Left ventricle myocardium inferior (tissue), 1 donor: ENCODE data around the gene ARPP21. TPM values are rescaled to one million over a fixed set of nuclear protein-coding genes. Genes with fewer than 3 reads are reported as not detected.

Experiments
- DNase-seq: peaks from one replicate; pipeline ENCODE4 v3.0.0-alpha.2; 2020
- H3K27ac ChIP-seq: fragments of 200-600 bp; replicated peaks from 2 replicates; pipeline ENCODE4 v1.8.0; 2021
- H3K27me3 ChIP-seq: fragments of 200-600 bp; 2 replicates; pipeline ENCODE4 v1.8.0; 2021; ENCODE audit warnings: low read depth
- H3K36me3 ChIP-seq: fragments of 200-600 bp; 2 replicates; pipeline ENCODE4 v1.8.0; 2021
- H3K4me1 ChIP-seq: fragments of 200-600 bp; 2 replicates; pipeline ENCODE4 v1.8.0; 2021
- H3K4me3 ChIP-seq: fragments of 200-600 bp; 2 replicates; pipeline ENCODE4 v1.8.0; 2021; ENCODE audit warnings: mild to moderate bottlenecking, moderate library complexity
- H3K9me3 ChIP-seq: fragments of 200-600 bp; replicated peaks from 2 replicates; pipeline ENCODE4 v1.8.0; 2021
- intact Hi-C: fragments of 100-400 bp; cut with micrococcal nuclease; formaldehyde crosslinking; loops from one replicate; pipeline ENCODE4 v1.11.0; 2022
- total RNA-seq: library from RNA; stranded (reverse); fragmentation: NEBNext Ultra II Directional; extraction: Animal tissue kit (Norgen Biotek cat#: 25700); gene quantifications from one replicate; pipeline ENCODE4 v1.2.1, GENCODE V29; 2021
- TF ChIP-seq, protein P1 (sequence below): fragments of 200-600 bp; IDR thresholded peaks from 2 replicates; pipeline ENCODE4 v1.8.0; 2021; ENCODE audit warnings: antibody characterized with exemption, mild to moderate bottlenecking, borderline replicate concordance
- donor health status: DM: no; HTN: yes; CAD: no; lungs with severe emphysema.

The ARPP21 gene
- total RNA-seq, 1 donor from 2014 or later: not detected

DNA sequence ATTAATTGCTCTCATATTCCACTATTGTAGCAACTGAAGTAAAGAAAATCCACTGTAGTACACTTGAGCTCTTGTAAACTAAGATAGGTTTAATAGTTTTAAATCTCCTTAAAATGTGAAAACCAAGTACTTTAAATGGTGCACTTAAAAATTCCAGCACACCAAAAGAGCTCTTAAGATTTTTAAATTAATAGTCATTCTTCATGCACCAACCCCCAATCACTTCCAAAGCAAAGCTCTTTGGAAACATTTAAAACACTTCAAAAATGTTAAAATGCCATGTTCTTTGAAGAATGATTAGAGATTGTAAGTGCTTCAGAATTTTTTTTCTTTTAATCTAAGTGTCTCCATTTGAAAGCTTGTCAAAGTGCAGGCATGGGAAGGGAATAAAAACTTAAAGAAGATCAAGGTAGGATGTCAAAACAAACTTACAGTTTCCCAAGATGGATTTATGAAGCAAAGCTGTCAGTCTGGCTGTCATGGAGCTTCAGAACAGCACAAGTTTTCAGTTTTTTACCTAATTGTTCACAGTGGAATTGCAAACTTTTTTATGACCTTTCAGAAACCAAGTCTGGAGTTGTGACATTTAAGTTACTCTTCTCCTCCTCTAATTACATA is 84.3 kb downstream of the ARPP21 start:
- TF ChIP-seq, protein P1, sequence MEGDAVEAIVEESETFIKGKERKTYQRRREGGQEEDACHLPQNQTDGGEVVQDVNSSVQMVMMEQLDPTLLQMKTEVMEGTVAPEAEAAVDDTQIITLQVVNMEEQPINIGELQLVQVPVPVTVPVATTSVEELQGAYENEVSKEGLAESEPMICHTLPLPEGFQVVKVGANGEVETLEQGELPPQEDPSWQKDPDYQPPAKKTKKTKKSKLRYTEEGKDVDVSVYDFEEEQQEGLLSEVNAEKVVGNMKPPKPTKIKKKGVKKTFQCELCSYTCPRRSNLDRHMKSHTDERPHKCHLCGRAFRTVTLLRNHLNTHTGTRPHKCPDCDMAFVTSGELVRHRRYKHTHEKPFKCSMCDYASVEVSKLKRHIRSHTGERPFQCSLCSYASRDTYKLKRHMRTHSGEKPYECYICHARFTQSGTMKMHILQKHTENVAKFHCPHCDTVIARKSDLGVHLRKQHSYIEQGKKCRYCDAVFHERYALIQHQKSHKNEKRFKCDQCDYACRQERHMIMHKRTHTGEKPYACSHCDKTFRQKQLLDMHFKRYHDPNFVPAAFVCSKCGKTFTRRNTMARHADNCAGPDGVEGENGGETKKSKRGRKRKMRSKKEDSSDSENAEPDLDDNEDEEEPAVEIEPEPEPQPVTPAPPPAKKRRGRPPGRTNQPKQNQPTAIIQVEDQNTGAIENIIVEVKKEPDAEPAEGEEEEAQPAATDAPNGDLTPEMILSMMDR: no peak
- no peaks in the 10 kb centered on the region for H3K27me3 ChIP-seq
- no peaks in the 10 kb centered on the region for H3K9me3 ChIP-seq
- DNase-seq: no peak
- no peak overlapping the region for H3K4me3 ChIP-seq
- intact Hi-C loops: no loop called here
- H3K4me1 ChIP-seq: no peaks in the 10 kb centered on the region
- H3K27ac ChIP-seq: no peak overlapping the region
- H3K36me3 ChIP-seq: no peaks in the 10 kb centered on the region

- Histone ChIP-seq H3K27me3 (no peaks in the 10 kb centered on the region), H3K36me3 (no peaks in the 10 kb centered on the region), H3K9me3 (no peaks in the 10 kb centered on the region), H3K27ac (no peak overlapping the region), H3K4me3 (no peak overlapping the region), H3K4me1 (no peaks in the 10 kb centered on the region)
- TF ChIP-seq, protein P1: no peak
- intact Hi-C loops: no loop called here
- DNase-seq: no peak
Observed at GRCh38 chr3:35724106-35724505, 84.8 kb downstream of the ARPP21 start.

DNA sequence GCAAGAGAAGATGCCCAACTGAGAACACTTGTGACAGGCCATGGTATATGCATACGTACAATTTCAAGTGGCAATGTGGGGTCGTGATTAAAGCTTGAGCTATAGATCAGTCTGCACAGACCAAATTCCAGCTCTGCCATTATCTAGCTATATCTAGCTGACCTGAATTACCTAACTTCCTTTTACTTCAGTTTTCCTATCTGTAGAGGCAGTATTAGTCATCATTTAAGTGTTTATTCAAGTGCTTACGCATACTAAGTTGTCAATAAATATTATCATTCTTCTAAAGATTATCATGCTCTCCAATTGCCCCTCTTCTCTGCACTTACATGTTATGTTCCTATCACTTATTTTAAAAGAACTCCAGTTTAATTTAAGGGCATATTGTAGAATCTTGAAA is 87.9 kb downstream of the ARPP21 start:
- TF ChIP-seq, protein P1: no peak
- H3K36me3 ChIP-seq: no peaks in the 10 kb centered on the region
- H3K4me1 ChIP-seq: no peaks in the 10 kb centered on the region
- no peak overlapping the region for H3K4me3 ChIP-seq
- DNase-seq: no peak
- intact Hi-C loops: no loop called here
- H3K27ac ChIP-seq: no peak overlapping the region
- H3K27me3 ChIP-seq: no peaks in the 10 kb centered on the region
- no peaks in the 10 kb centered on the region for H3K9me3 ChIP-seq

GRCh38 chr3:35733341-35733740 is 94.0 kb downstream of the ARPP21 start:
- DNase-seq: no peak
- intact Hi-C loops: no loop called here
- no peak overlapping the region for H3K4me3 ChIP-seq
- H3K27ac ChIP-seq: no peak overlapping the region
- H3K36me3 ChIP-seq: no peaks in the 10 kb centered on the region
- H3K27me3 ChIP-seq: peaks cover 9% of the 10 kb centered on the region
- no peaks in the 10 kb centered on the region for H3K4me1 ChIP-seq
- TF ChIP-seq, protein P1: no peak
- H3K9me3 ChIP-seq: no peaks in the 10 kb centered on the region

- DNase-seq: no peak
- Histone ChIP-seq H3K9me3 (no peaks in the 10 kb centered on the region), H3K27me3 (peaks cover 9% of the 10 kb centered on the region), H3K4me1 (no peaks in the 10 kb centered on the region), H3K36me3 (no peaks in the 10 kb centered on the region), H3K4me3 (no peak overlapping the region), H3K27ac (no peak overlapping the region)
- intact Hi-C loops: no loop called here
- TF ChIP-seq, protein P1: no peak
Observed at GRCh38 chr3:35733864-35734263, 94.5 kb downstream of the ARPP21 start.
